ENCODE measurements around the gene C16orf54.
"Not testable (repeated sequence)": the region's sequence is repeated elsewhere in the genome, so short reads cannot be mapped to it uniquely, and the experiment has no call there.

The C16orf54 gene

GRCh38 chr16:29745853-29746345 lies at the start of gene C16orf54:
Gene C16orf54 (minus strand): TSS chr16:29745990. CDS start chr16:29744951, 1,039 bp downstream.
- no peak for DNase-seq

GRCh38 chr16:29794231-29794710 lies 48.5 kb upstream of the C16orf54 start:
- no peak for DNase-seq

- not testable (repeated sequence) for DNase-seq
Measured at GRCh38 chr16:29793153-29793552, 47.4 kb upstream of the C16orf54 start.

- DNase-seq = no peak
Measured at GRCh38 chr16:29791845-29792807, 46.3 kb upstream of the C16orf54 start.

- no peak for DNase-seq
Measured at GRCh38 chr16:29790949-29791844, 45.4 kb upstream of the C16orf54 start.

GRCh38 chr16:29790183-29790948 lies 44.6 kb upstream of the C16orf54 start, which contains the start of gene KIF22:
Gene KIF22 (plus strand): TSS chr16:29790751. CDS start chr16:29790760, 9 bp downstream.
- DNase-seq = peak; percentile 99

- no peak for DNase-seq
Measured at GRCh38 chr16:29789775-29790182, 44.0 kb upstream of the C16orf54 start.

- DNase-seq = not testable (repeated sequence)
Measured at GRCh38 chr16:29787155-29787554, 41.4 kb upstream of the C16orf54 start.

GRCh38 chr16:29784901-29785500 lies 39.2 kb upstream of the C16orf54 start:
- no peak for DNase-seq

- no peak for DNase-seq
Measured at GRCh38 chr16:29784157-29784556, 38.4 kb upstream of the C16orf54 start.

- not testable (repeated sequence) for DNase-seq
Measured at GRCh38 chr16:29783094-29783953, 37.5 kb upstream of the C16orf54 start.

GRCh38 chr16:29779474-29779873 lies 33.7 kb upstream of the C16orf54 start:
- DNase-seq = no peak

GRCh38 chr16:29777576-29778350 lies 32.0 kb upstream of the C16orf54 start, which contains the start of gene ZG16:
Gene ZG16 (plus strand): TSS chr16:29778256. CDS start chr16:29779267, 1,011 bp downstream.
- no peak for DNase-seq

- no peak for DNase-seq
Measured at GRCh38 chr16:29775742-29776408, 30.1 kb upstream of the C16orf54 start.

- DNase-seq = no peak
Measured at GRCh38 chr16:29774730-29775129, 28.9 kb upstream of the C16orf54 start.

- not testable (repeated sequence) for DNase-seq
Measured at GRCh38 chr16:29772330-29772729, 26.5 kb upstream of the C16orf54 start.

GRCh38 chr16:29770250-29770929 lies 24.6 kb upstream of the C16orf54 start:
- DNase-seq = no peak

- DNase-seq = no peak
Measured at GRCh38 chr16:29769507-29769906, 23.7 kb upstream of the C16orf54 start.

All from NCI-H1092 (cell line).